Esophagus mucosa (tissue), 1 donor: ENCODE data around the gene AMBP. TPM values are rescaled to one million over a fixed set of nuclear protein-coding genes. Genes with fewer than 3 reads are reported as not detected.
"Not testable (repeated sequence)": the region's sequence is repeated elsewhere in the genome, so short reads cannot be mapped to it uniquely, and the experiment has no call there.

Experiments used
- ATAC-seq: fragments of 200-7000 bp; cut with Tn5 transposase; one replicate; pipeline ENCODE4 v1.9.1; 2020
- total RNA-seq: library from RNA; stranded (reverse); gene quantifications from one replicate; pipeline ENCODE4 v1.2.4, GENCODE V29; 2023
- donor health status: DM: yes; HTN: yes; CAD: no.

The AMBP gene
- total RNA-seq, 1 donor from 2014 or later: 0.44 TPM

DNA sequence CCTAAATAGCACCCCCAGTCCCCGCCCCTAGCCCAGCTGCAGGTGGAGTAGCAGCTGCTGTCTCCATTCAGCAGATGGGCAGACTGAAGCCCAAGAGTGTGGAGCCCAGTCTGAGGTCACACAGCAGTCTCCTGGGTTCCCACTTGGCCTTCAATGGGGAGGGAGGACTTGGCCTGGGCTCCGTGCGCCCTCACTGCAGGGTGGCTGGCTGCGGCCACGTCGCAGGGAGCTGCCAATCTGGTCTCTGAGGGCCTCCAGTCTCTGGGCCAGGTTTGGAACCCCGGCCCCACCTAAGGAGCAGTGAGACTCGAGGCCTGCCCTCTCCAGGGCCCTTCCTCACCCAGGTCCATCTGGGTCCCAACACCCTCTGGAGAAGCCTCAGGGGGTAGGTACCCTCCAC, 13.6 kb upstream of the AMBP start:
- no peak for ATAC-seq

DNA sequence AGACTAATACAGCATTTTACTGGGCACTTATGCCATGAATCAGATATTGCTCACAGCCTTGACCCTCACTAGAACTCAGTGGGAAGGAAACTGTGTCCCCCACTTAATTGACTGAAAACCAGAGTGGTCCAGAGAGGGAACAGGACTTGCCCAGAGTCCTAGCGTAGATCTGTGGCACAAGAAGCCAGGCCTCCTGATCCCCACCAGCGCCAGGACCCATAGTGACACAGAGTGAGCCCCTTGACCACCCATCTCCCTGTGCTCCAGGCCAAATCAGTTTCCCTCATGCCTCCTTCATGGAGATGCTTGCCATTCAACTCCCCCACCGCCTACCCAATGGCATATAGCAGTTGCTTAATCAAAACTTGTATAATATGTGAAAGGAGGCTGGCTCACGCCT, 12.7 kb upstream of the AMBP start:
- ATAC-seq: no peak

DNA sequence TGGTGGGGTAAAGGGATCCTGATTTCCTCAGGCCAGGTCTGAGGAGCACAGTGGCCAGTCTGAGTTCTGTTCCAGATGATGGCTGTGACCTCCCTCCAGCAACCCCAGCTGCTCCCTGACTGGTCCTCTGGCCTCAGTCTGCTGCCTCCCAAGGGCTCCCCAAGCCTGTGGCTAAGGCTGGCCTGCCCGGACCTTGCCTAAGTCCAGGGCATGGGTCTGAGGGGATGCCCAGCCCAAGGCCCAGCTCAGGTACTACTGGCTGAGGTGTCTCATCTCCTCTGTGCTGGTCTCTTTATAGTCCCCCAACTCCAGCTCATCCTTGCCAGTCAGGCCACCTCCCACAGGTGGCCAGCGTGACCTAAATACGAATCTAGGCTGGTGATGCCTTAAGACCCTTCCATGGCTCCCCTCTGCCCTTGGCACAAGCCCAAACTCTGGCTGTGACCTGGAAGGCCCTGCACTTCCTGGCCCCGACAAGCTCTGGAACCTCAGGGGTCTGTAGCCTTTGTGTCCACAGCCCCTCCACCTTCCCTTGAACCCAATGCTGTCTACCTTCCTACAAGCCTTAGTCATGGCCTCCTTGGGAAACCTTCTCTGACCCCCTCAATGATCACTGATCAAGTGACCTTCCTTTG, 11.2 kb upstream of the AMBP start:
- no peak for ATAC-seq

DNA sequence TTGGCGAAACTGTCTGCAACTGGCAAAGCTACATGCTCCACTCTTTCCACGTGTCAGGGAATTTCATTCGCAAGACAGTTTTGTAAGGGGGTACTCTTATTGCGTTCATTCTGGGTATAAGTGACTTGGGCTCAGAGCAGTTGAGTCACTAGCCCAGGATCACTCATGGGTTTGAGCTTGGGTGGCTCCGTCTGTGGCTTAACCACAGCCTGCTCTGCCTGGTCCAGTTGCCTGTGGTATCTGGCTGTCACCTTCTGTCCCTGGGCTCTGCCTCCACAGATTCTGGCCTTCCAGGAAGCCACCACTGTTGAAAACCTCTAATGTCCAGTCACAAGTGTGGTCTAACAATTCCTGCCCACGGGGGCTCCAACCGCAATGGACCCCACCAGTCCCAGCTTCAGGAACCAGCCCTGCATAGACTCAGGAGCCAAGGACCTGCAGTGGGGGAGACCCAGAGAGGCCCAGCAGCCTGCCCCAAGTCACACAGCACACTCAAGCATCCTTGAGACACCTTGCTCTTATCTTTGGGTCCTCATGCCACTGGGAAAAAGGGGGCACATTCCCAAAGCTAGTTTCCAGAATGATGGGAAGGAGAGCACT, 10.6 kb upstream of the AMBP start:
- ATAC-seq: no peak

DNA sequence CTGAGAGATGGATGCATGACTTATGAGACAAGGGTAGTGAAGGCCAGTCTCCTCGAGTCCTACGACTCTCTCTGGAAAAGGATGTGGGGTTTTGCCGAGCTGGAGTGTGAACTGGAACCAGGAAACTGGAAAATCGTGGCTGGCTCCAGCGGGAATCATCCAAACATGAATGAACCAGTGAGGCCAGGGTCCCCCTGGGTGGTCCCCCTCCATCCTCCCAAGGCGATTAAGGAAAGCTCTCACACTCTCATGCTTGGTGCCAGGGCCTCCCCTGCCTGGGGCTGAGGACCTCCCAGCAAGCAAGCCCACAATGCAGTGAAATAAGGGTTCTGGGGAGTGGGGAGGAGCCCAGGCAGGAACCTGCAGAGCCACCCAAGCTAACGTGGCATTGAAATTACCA, 9.6 kb upstream of the AMBP start:
- no peak for ATAC-seq

DNA sequence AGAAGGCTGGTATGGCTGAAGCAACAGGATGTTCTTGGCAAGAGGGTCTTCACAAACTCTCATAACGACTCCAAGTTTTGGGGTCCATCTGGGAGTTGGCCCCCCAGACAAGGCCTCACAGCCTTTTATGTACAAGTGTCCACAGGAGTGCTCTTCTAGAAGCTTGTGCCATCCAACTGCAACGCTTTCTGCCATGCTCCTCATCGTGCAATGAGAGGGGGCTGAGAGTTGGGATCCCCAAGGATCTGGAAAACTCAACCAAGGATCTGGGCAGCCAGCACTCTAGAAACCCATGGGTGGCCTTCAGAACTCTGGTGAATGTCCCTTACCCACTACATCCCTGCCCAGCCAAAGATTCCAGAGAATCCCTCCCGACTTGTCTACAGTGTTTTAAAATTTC, 8.5 kb upstream of the AMBP start:
- no peak for ATAC-seq

DNA sequence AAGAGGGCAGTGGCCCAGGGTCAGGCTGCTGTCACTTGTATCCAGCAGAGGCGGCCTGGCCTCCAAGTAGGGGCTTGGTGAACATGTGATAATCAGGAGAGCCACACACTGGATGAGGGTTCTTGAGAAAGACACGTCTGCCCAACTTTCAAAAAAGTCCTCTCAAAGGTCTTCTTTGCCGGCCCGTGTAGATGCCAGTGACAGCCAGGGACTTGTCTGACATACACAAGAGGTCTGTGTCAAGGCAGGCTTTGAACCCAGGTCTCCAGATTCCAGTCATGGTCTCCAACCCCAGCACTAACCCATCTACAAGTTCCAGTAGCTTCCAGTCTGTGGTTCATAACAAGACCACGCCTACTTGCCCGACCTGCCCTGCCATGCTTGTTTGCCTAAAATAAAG, 7.9 kb upstream of the AMBP start:
- ATAC-seq: no peak

DNA sequence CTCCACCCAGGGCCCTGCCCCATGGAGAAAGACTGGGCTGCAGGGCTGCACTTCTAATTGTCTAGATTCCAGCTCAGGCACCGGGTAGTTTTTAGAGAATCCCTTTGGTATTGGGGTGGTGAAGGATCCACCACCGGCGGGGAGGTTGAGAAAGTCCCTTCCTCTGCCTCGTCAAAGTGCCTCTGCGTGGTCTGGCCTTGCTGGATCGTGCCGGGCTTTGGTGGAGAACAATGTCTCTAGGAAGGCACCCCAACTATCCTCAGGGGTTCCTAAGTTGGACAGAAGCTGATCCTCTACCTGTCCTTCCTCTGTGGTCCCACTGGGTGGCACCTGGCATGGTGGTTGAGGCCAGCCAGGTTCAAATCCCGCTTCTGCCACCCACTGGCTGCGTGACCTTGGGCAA, 7.3 kb upstream of the AMBP start:
- no peak for ATAC-seq

DNA sequence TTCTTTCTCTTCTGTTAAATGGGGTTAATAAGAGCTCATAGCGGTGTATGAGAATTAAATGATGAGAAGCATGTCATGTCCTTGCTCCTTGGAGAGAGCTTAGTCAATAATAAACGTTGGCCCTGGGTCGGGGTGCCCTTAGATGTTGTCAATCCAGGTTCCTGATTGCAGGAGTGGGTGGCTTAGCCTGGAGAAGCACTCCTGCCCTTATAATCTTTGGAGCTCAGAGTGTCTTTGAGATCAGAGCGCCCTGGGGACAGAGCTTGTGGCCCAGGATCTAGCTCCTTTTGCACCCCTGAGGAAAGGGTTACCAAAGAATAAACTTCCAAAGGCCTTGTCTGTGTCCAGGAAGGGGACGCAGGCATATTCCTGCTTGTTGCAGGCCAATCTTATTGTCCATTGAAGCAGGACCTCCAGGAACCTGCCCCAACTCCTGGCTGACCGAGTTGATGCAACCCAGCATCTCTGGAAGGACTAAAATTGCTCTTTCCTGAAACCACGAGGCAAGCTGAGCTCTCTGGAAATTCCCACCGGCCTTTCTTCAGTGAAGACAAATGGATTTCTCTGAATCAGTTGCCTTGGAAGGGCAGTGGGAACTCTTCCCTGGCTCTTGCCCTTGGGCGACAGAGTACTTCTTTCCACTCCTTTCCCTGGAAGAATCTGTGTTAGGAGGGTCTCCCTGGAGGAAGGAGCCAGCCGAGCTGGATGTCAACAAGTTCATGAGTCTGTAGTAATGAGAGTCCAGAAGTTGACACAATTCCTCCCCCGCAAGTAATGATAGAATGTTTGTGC, 6.4 kb upstream of the AMBP start:
- no peak for ATAC-seq

DNA sequence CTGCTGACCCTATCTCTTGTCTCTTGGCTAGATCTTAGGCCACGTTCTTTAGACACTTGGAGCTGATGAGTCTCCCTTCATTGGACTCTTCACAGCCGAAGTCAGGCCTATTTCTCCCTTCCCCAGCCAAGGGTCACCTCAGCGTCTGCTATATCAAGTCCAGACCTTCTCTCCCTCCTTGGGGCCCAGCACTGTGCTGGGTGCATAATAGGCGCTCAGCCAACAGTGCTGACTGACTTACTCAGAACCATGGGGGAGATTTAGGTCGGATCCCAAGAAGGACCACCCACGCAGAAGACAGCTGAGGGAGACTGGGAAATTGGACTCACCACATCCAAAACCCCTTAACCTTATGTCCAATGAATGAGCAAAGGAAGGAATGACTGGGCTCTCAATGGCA, 5.6 kb upstream of the AMBP start:
- ATAC-seq: no peak

DNA sequence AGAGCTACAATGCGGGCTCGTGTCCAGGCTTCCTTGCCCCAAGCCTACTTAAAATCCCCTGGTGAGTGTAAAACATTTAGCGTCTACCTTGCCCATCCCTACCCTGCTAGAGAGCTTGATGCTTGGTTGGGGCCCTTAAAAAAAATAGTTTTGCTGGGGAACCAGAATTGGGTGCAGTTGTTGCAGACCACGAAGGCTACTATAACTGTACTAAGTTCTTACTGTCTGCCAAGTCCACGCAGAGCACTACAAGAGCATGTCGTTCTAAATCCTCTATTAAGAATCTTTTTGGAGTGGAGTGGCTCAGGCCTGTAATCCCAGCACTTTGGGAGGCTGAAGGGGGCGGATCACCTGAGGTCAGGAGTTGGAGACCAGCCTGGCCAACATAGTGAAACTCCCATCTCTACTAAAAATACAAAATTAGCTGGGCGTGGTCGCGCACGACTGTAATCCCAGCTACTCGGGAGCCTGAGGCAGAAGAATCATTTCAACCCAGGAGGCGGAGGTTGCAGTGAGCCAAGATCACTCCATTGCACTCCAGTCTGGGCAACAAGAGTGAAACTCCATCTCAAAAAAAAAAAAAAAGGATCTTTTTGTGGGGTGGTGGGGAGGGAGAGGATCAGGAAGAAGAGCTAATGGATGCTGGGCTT, 4.8 kb upstream of the AMBP start:
- not testable (repeated sequence) for ATAC-seq

DNA sequence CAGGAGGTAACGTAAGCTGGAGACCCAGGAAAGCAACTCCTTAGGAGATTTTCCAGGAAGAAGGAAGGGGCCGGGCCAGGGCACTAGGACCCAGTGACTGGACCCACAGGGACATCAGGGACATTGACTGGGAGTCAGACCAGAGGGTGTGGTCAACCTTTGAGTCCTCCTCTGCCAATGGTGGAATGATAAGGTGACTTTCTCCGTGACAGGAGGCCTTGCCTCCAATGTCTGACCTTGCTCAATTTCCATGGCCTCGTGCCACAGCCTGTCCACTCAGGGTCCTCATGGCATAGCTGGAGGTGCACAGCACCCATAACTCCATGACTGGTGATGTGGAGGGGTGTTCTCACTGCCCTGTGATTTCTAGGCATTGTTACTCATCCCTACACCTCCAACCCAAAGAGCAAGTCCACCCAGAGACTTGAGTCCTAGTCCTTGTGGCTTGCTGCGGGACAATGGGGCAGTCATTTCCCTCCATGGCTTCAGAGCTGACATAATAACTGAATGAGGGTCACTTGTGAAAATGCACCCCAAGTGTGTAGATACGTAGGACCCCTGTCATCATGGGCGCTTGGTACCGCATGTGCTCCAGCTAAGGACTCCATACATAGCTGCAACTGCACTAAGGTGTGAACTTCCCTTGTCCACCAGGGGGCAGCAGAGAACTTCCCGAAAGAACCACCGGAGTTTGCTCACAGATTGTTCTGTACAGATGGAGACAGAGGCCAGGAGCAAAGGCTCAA, 4.1 kb upstream of the AMBP start:
- ATAC-seq: peak; percentile 88

DNA sequence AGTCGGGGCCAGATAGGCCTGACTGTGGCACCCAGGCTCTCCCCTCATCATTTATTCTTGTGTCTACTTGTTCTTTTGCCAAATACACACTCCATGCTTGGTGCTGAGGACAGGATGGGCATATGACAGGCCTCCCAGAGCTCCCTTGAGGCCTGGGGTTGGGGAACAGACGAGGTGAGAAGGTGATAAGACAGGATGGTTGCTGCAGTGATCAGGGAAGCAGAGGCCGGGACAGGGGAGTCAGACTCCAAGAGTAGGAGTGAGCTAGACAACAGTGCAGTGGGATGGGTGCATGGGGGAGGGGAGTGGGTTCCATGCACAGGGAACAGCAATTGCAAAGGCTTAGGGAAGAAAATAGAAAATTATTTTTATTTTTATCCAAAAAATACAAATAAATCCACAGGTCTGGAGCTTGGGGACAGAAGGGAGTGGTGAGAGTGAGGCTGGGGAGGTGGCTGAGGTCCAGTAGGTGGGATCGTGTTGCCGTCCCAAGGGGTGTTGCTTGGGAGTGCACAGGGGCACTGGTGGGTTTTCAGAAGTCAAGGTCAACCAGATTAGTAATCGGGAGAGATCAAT, 3.4 kb upstream of the AMBP start:
- ATAC-seq: no peak

DNA sequence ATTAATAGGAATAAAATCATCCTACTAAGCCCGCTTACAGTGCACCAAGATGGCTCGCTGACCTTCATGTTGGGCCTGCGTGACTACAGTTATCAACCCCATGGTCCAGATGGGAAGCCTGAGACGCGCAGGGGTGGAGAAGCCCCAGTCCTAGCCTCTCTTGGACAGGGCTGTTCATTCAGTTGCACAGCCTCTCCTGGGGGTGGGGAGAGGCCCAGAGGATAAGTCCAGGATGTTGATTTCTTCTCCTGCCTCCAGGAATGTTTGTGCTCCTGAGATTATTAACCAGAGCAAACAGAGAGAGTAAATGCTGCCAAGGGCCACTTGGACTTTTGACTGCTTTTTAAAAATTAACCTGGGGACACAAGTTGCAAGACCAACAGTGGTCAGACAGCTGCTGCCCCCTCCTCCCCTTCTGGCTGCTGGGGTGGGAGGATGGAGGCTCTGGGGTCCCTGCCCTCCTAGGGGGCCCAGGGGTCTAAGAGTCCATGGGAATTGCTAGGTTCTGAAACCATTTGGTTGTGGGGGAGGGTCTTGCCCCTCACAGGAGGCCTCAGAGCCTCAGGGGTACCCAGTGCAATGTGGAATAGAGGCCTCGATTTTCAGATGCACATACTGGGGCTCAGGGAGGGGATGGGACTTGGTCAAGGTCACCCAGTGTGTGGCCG, 2.8 kb upstream of the AMBP start:
- no peak for ATAC-seq

DNA sequence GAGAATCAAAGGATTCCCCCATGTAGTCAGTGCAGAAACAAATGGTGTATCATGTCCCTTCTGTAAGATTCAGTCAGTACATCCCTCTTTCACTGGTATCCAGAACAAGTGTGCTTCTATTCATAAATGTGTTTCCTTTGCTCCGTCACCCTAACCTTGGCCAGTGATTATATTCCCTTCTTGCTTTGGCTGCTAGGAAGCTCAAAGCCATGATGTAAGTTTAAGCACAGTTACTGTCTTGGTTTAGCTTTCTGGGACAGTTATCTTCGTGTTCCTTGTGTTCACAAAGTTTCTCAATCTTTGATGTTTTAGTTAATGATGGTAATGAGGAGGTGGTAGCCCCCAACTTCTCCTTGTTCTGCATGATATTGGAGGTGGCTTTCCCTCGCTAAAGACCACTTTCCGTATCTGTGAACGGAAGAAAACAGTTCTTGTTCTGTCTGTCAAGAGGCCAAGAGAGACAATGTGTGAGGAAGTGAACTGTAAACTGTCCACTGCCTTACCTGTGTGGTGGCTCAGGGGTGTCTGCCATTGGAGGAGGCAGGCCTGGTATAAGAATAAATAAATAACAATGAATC, 2.2 kb upstream of the AMBP start:
- ATAC-seq: no peak

DNA sequence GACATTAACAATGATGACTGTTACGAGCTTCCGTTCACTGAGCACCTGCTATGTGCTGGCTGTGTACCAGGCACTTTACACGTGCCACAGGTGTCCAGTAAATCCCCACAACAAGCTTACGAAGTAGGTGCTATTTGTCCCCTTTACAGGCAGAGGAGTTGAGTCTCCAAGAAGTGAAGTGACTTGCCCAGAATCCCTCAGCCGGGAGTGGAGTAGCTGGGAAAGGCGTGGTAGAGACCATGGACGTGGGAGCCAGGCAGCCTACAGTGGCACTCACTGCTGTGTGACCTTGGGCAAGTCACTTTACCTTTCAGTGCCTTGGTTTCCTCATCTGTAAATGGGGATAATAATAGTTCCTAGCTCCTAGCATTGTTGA, 669 bp upstream of the AMBP start:
- ATAC-seq: no peak

DNA sequence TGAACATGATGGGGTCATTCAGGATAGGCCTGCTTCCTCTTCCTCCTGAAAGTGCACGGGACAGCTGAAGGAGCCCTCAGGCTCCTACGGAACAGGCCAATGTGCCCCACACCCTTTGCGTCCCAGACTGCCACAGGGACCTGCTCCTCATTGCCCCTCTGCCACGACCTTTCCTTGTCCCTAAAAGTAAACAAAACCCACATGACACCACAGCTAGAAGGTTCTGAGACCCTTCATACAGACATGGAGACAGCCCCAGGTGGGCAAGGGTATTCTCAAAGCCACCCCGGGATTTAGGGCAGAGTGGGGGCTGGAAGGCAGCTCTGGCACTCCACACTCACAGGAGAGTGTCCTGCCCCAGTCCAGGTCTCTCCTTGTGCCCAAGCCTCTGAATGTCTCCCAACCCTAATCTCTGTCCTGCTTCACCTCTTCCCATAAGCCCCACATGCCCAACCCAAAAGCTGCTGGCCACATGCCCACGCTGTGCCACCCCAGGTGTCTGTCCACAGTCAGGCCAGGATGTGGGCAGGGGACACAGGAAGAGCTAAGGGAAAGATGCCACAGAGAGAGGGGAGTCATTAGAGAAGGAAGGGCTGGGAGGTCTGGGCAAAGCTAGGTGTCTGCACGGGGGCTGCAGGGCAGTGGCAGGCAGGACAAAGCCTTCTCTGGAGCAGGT, 800 bp downstream of the AMBP start:
- no peak for ATAC-seq

DNA sequence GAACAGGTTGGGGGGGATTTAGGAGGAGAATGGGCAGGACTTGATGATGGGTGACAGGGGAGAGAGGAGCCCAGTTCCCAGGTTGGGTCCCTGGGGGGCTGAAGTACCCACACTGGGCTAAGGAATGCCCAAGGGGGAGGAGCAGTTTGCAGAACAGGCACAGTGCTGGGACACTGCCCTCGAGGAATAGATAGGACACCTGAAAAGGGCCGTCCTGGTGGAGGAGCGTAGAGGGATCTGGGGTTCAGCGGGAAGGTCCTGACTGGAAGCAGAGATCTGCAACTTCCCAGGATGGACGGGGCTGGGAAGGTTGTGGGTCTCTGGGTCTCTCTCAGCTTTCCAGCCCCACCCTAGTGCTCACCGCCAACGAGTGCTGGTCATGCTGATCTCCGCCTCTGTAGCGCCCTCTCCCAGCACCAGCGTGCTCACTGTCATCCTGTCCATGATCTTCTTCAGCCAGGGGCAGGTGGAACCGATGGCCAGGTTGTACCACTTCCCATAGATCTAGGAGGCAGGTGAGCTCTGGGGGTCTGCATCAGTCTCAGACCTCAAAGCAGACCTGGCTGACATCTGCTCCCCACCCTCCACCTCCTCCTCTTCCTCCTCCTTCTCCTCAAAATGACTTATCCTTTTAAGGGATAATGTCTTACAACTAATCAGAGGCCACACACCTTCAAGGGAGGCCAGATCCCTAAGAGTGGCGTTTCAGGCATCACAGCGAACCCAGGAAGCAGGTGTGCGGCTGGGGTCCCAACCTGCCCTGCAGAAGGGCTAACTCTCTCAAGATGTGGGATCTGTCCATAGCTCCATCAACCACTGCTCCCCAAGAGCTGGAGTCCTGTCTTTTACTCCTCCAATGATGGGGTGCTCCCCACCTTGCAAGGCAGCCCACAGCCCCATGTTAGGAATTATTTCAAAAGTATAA, 1.6 kb downstream of the AMBP start:
- ATAC-seq: no peak

DNA sequence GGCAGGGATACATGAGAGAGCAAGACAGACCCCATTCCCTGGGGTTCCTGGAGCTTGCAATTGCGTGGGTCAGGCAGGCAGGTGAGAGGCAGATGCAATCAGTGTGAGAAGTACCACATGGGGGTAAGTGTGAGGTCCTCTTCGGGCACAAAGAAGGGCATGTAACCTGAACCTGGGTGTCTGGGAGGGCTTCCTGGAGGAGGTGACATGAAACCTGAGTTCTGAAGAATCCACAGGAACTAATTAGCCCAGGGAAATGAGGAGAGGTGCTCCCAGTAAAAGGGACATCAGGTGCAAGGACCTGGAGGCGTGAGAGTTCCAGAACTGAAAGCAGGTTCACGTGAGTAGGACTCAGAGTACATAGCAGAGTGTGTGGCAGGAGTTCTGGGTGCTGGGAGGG, 2.5 kb downstream of the AMBP start:
- ATAC-seq: no peak
